Measurements from ENCODE around the gene S100PBP. TPM values are rescaled to one million over a fixed set of nuclear protein-coding genes. Genes with fewer than 3 reads are reported as not detected.
A peak's percentile ranks its signal among the peaks of the same experiment; 100 is the strongest.

Gene S100PBP
- total RNA-seq, 3 donors from 2014 or later (not counting 1 experiment from before 2014, with no cell fraction given) = 84.5 to 114 (median 85.5) TPM

DNA sequence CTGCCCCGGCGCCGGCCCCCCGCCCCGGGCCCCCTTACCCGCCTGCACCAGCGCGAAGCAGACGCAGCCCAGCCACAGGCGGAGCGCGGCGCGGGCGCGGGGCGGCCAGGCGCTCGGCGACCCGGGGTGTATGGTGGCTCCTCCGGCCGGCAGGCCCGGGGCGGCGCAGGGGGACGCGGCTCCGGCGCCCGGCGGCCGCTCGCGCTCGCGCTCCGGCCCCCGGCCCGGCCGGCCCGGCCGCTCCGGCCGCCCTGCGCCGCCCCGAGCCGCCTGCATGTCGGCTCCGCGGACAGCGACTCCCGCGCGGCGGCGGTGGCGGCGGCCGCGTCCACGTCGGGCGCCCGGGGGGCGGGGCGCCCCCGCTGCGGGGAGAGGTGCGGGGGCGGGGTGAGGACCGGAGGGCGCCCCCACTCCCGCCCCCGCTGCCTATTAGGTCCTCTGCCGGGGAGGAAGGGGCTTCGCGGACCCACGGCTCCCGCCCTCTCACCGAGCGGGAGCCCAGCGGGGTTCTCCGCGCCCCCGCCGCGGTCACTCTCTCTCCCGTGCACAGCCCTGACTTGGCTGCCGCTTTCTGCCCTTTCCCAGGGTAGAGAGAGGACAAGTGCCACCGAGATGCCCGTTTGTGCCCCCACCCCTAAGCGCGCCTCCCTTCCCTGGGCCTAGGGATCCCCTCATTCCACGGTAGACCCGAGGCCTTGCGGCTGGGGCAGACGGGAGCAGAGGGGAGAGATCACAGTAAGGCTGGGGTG is 53.3 kb downstream of the S100PBP start, which contains the start of gene FNDC5:
Gene FNDC5, minus strand, starts transcription at position 298 of the 749 bp plus-strand sequence.
- intact Hi-C loops (cut with micrococcal nuclease) = loop anchor here (10.0 kb wide), 1 partner anchor 426 kb away; no protein-coding TSS in a partner anchor
- TF ChIP-seq, protein P1, sequence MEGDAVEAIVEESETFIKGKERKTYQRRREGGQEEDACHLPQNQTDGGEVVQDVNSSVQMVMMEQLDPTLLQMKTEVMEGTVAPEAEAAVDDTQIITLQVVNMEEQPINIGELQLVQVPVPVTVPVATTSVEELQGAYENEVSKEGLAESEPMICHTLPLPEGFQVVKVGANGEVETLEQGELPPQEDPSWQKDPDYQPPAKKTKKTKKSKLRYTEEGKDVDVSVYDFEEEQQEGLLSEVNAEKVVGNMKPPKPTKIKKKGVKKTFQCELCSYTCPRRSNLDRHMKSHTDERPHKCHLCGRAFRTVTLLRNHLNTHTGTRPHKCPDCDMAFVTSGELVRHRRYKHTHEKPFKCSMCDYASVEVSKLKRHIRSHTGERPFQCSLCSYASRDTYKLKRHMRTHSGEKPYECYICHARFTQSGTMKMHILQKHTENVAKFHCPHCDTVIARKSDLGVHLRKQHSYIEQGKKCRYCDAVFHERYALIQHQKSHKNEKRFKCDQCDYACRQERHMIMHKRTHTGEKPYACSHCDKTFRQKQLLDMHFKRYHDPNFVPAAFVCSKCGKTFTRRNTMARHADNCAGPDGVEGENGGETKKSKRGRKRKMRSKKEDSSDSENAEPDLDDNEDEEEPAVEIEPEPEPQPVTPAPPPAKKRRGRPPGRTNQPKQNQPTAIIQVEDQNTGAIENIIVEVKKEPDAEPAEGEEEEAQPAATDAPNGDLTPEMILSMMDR (IDR thresholded peaks at IDR 0.05) = no peak
- H3K27ac Mint-ChIP-seq = peak within 1 kb of the TSS in 1 of 2 donors; percentile 75
- DNase-seq = no peak
- H3K4me1 Mint-ChIP-seq = peaks cover 0 to 26% of the 10 kb centered on the region in 2 donors
- peak; percentile 48 to 65 (median 57) for ATAC-seq
- WGBS (ENCODE audit: insufficient coverage) = 3% methylated on average over 99 of the region's 99 CpGs
- H3K36me3 ChIP-seq (ENCODE audit: control insufficient read depth, insufficient read depth, low read length) = no peaks in the 10 kb centered on the region
- peaks cover 25 to 39% of the 10 kb centered on the region in 2 donors for H3K27me3 Mint-ChIP-seq (ENCODE audit: low read depth in 2 of 2)
- H3K4me3 ChIP-seq (ENCODE audit: low read length) = no peak within 1 kb of the TSS
- no peaks in the 10 kb centered on the region for H3K36me3 Mint-ChIP-seq
- H3K9me3 ChIP-seq (ENCODE audit: control insufficient read depth, insufficient read depth, low read length) = no peaks in the 10 kb centered on the region
- peaks cover 26% of the 10 kb centered on the region for H3K4me1 ChIP-seq (ENCODE audit: control insufficient read depth, insufficient read depth, low read length)
- H3K4me3 Mint-ChIP-seq = peak within 1 kb of the TSS; percentile 68
- H3K27me3 ChIP-seq (ENCODE audit: control insufficient read depth, insufficient read depth, low read length) = peaks cover 24% of the 10 kb centered on the region
- H3K27ac ChIP-seq (ENCODE audit: low read length) = no peak within 1 kb of the TSS
- H3K9me3 Mint-ChIP-seq = no peaks in the 10 kb centered on the region

DNA sequence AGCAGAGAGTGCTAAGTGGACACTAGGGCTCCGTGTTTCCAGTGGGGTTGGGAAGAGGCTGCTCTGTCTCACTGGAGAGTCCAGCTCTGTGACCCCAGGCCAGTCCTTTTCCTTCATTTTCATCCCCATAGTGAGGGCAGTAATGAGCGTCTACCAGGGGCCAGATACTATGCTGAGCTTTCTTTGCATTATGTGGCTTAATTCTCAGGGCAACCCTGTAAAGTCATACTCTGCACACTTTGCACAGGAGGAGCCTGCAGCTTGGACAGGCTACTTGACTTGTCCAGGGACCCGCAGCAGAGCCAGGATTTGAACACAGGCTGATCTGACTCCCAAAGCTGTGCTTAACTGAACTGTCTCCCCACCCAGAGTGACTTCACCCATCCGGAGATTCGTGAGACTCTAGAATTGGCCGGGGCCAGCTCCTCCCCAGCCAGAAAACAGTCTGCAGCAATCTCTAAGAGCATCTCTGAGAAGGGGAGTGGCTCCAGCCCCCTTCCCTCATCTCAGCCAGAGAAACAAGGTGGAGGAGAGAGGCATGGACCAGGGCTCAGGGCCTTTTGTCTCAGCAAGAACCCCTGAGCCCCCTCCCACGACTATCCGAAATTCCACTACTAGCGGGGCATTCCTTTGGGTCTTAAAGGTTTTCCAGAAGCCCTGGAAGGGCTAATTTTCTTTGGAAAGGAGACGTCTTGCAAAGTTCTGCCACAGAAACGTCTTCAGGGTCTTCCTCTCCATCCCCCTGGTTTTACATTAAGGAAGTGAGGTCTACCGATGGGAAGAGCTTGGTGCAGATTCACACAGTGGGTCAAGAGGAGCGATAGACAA is 54.1 kb downstream of the S100PBP start:
- Histone ChIP-seq H3K9me3 (ENCODE audit: control insufficient read depth, insufficient read depth, low read length) (no peaks in the 10 kb centered on the region), H3K36me3 (ENCODE audit: control insufficient read depth, insufficient read depth, low read length) (no peaks in the 10 kb centered on the region), H3K4me1 (ENCODE audit: control insufficient read depth, insufficient read depth, low read length) (peaks cover 28% of the 10 kb centered on the region), H3K27ac (ENCODE audit: low read length) (no peak overlapping the region), H3K4me3 (ENCODE audit: low read length) (no peak overlapping the region), H3K27me3 (ENCODE audit: control insufficient read depth, insufficient read depth, low read length) (peaks cover 24% of the 10 kb centered on the region)
- no peak for ATAC-seq
- H3K27me3 Mint-ChIP-seq (ENCODE audit: low read depth in 2 of 2) = peaks cover 28 to 41% of the 10 kb centered on the region in 2 donors
- TF ChIP-seq, protein P1 (IDR thresholded peaks at IDR 0.05) = no peak
- no peak overlapping the region for H3K27ac Mint-ChIP-seq
- intact Hi-C loops (cut with micrococcal nuclease) = loop anchor here (1.0 to 10.0 kb wide), 3 partner anchors 159 to 427 kb away; no protein-coding TSS in a partner anchor
- 54% methylated on average over 12 of the region's 13 CpGs for WGBS (ENCODE audit: insufficient coverage)
- DNase-seq = peak in 1 of 2 donors; percentile 21
- no peaks in the 10 kb centered on the region for H3K9me3 Mint-ChIP-seq
- no peaks in the 10 kb centered on the region for H3K36me3 Mint-ChIP-seq
- peak overlapping the region; percentile 66 for H3K4me3 Mint-ChIP-seq
- peaks cover 0 to 26% of the 10 kb centered on the region in 2 donors for H3K4me1 Mint-ChIP-seq

DNA sequence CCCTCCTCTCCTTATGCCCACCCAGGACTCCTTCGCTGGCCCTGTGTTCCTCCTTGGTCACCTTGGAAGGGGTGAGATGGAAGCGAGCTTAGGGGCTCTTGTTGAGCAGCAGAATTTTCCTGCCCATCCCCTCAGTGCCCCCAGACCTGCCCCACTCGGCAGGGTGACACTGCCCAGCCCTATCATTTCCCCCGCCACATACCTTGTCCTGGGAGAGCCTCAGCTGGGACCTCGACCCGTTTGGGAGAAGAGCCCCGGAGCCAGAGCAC is 54.7 kb downstream of the S100PBP start:
- DNase-seq = no peak
- no peaks in the 10 kb centered on the region for H3K9me3 ChIP-seq (ENCODE audit: control insufficient read depth, insufficient read depth, low read length)
- H3K4me1 Mint-ChIP-seq = peaks cover 0 to 26% of the 10 kb centered on the region in 2 donors
- TF ChIP-seq, protein P1 (IDR thresholded peaks at IDR 0.05) = no peak
- H3K36me3 Mint-ChIP-seq = no peaks in the 10 kb centered on the region
- no peak overlapping the region for H3K27ac ChIP-seq (ENCODE audit: low read length)
- intact Hi-C loops (cut with micrococcal nuclease) = loop anchor here (1.0 to 10.0 kb wide), 3 partner anchors 160 to 427 kb away; no protein-coding TSS in a partner anchor
- H3K27me3 ChIP-seq (ENCODE audit: control insufficient read depth, insufficient read depth, low read length) = peaks cover 27% of the 10 kb centered on the region
- no peak overlapping the region for H3K4me3 ChIP-seq (ENCODE audit: low read length)
- H3K9me3 Mint-ChIP-seq = no peaks in the 10 kb centered on the region
- H3K27me3 Mint-ChIP-seq (ENCODE audit: low read depth in 2 of 2) = peaks cover 28 to 41% of the 10 kb centered on the region in 2 donors
- no peaks in the 10 kb centered on the region for H3K36me3 ChIP-seq (ENCODE audit: control insufficient read depth, insufficient read depth, low read length)
- WGBS (ENCODE audit: insufficient coverage) = 50% methylated on average over 6 of the region's 7 CpGs
- no peak overlapping the region for H3K27ac Mint-ChIP-seq
- no peak overlapping the region for H3K4me3 Mint-ChIP-seq
- no peak for ATAC-seq
- H3K4me1 ChIP-seq (ENCODE audit: control insufficient read depth, insufficient read depth, low read length) = peaks cover 31% of the 10 kb centered on the region
